ENCODE results near the gene LTB4R2. TPM values are rescaled to one million over a fixed set of nuclear protein-coding genes. Genes with fewer than 3 reads are reported as not detected.
A peak's percentile ranks its signal among the peaks of the same experiment; 100 is the strongest.

Gene LTB4R2
- total and polyA plus RNA-seq, 2 donors (not counting 3 experiments of a cell fraction or from before 2014, with no cell fraction given): 5.5 to 13.1 TPM

DNA sequence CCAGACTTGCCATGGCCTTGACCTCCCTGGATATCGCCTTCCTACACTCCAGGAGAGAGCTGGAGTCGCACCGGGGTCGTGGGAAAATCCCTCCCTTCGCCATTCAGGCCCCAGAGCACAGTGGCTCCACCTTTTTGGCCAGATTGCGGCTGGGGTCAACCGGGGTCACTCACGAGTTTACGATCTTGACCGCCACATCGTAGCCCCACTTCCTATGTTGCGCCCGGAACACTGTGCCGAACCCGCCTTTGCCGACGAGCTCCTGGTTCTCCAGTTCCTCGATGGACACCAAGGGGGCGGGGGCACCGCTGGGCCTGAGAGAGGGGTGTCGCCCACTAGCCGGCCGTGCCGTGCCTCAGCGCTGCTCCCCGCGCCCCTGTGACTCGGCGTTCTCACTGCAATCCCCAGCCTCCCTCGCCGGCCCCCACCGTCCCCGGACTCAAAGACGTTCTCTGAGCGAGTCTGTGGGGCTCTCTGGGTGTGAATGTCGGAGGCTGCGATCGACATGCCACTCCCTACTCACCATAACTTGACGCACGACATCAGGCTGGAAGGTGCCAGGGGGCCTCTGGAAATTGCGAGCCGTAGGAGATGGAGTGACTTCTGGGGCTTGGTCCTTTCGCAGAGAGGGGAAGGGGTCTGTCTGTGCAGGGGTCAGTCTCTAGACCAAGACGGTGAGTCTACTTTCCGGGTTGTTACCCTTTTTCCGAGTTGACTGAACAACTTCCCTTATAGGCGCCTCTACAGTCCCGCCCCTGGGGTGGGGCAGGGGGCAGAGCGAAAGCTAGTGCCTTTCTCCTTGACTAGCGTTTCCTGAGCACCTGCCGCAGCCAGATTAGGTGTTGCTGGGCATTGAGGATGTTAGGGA is 29.6 kb downstream of the LTB4R2 start, which contains the start of gene RIPK3:
Gene RIPK3 (minus strand): TSS at position 708 of the 868 bp plus-strand sequence. CDS start 165 bp downstream, at position 543.
- TF ChIP-seq, protein P1, sequence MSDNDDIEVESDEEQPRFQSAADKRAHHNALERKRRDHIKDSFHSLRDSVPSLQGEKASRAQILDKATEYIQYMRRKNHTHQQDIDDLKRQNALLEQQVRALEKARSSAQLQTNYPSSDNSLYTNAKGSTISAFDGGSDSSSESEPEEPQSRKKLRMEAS (IDR thresholded peaks at IDR 0.05; ENCODE audit: insufficient read depth, insufficient read length): no peak
- TF ChIP-seq EZH2 (IDR thresholded peaks at IDR 0.05; ENCODE audit: borderline replicate concordance, low read depth, low read length, severe bottlenecking): peak; percentile 30
- intact Hi-C loops (cut with micrococcal nuclease): loop anchor here (1.0 kb wide), 1 partner anchor 73 kb away; no protein-coding TSS in a partner anchor

DNA sequence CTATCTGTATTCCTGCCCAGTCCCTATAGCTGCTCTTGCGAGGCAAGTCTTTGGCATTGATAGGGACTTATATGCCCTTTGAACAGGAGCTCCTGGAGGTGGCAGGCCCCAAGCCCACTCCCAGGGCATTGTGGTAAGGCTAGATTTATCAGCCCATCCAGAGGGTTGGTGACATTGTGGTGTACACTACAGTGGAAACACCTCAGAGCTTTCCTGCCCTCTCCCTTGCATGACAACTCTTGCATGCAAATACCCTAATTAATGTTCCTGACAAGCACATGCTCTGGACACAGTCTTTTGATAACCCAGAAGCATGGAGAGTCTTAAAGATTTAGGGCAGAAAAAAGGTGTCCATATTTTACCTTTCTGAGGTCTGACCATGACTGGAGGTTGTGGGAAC is 30.7 kb downstream of the LTB4R2 start:
- H3K36me3 ChIP-seq (ENCODE audit: control insufficient read depth in 2 of 2, extremely low read depth in 1 of 2, insufficient read depth in 2 of 2, low read length in 2 of 2): no peaks in the 10 kb centered on the region
- dilution Hi-C loops (cut with MboI; ENCODE audit: extremely low pct_ligation_motif_present, low sequenced_read_pairs) (no loop called here), intact Hi-C loops (cut with micrococcal nuclease) (no loop called here)
- H2AFZ ChIP-seq (ENCODE audit: low read depth, low read length): no peak overlapping the region
- H3K9ac ChIP-seq (replicated peaks; ENCODE audit: extremely low read depth, insufficient read depth, low read length): no peak overlapping the region
- ChIA-PET POLR2A (no interaction called here), CTCF (interaction anchor here (0.9 to 20.1 kb wide), 4 partner anchors 8 to 93 kb away, joined by 3 to 811 read pairs (median 10); partner anchors contain the start of genes CBLN3 and KHNYN)
- no peaks in the 10 kb centered on the region for H4K20me1 ChIP-seq (replicated peaks; ENCODE audit: control insufficient read depth, extremely low read depth, insufficient read depth, low read length)
- no peaks in the 10 kb centered on the region for H3K79me2 ChIP-seq (ENCODE audit: control insufficient read depth, insufficient read depth, low read length)
- no TSS peak for BruUV-seq (replicated peaks)
- no peak for FAIRE-seq
- peaks cover 5 to 9% of the 10 kb centered on the region in 2 experiments for H3K27me3 ChIP-seq (ENCODE audit: control insufficient read depth in 2 of 2, insufficient read depth in 2 of 2, low read length in 2 of 2)
- peaks cover 17% of the 10 kb centered on the region for H3K4me1 ChIP-seq (ENCODE audit: control insufficient read depth, extremely low read depth, insufficient read depth, low read length)
- DNase-seq (ENCODE audit: low read depth, low spot score): no peak
- no peak overlapping the region for H3K4me3 ChIP-seq (replicated peaks in 1 of 3; ENCODE audit: insufficient read depth in 1 of 3, low read depth in 1 of 3, low read length in 3 of 3)
- H3K9me1 ChIP-seq (replicated peaks; ENCODE audit: control insufficient read depth, extremely low read depth, insufficient read depth, low read length): no peaks in the 10 kb centered on the region
- no peak overlapping the region for H3K4me2 ChIP-seq (ENCODE audit: insufficient read depth, low read length)
- H3K27ac ChIP-seq (ENCODE audit: insufficient read depth, low read depth, low read length): no peak overlapping the region
- TF ChIP-seq GATA2 (IDR thresholded peaks at IDR 0.05; ENCODE audit: insufficient read depth, insufficient read length, low read depth, low read length) (no peak), POLR2A (IDR thresholded peaks at IDR 0.05; ENCODE audit: low read depth, low read length) (no peak), POLR2AphosphoS5 (IDR thresholded peaks at IDR 0.05; ENCODE audit: insufficient read depth, low read depth, low read length) (no peak), EZH2 (IDR thresholded peaks at IDR 0.05; ENCODE audit: borderline replicate concordance, low read depth, low read length, severe bottlenecking) (no peak), JUN (IDR thresholded peaks at IDR 0.05; ENCODE audit: borderline replicate concordance, insufficient read depth, insufficient read length, low read depth) (no peak), MYC (IDR thresholded peaks at IDR 0.05; ENCODE audit: low read depth, low read length) (no peak), FOS (IDR thresholded peaks at IDR 0.05; ENCODE audit: borderline replicate concordance, insufficient read depth, low read length) (no peak)
- TF ChIP-seq, protein P1 (IDR thresholded peaks at IDR 0.05; ENCODE audit: insufficient read depth, insufficient read length): no peak
- TF ChIP-seq, protein P2, sequence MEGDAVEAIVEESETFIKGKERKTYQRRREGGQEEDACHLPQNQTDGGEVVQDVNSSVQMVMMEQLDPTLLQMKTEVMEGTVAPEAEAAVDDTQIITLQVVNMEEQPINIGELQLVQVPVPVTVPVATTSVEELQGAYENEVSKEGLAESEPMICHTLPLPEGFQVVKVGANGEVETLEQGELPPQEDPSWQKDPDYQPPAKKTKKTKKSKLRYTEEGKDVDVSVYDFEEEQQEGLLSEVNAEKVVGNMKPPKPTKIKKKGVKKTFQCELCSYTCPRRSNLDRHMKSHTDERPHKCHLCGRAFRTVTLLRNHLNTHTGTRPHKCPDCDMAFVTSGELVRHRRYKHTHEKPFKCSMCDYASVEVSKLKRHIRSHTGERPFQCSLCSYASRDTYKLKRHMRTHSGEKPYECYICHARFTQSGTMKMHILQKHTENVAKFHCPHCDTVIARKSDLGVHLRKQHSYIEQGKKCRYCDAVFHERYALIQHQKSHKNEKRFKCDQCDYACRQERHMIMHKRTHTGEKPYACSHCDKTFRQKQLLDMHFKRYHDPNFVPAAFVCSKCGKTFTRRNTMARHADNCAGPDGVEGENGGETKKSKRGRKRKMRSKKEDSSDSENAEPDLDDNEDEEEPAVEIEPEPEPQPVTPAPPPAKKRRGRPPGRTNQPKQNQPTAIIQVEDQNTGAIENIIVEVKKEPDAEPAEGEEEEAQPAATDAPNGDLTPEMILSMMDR (IDR thresholded peaks at IDR 0.05; ENCODE audit: extremely low read depth in 1 of 2, insufficient read depth in 1 of 2, low read depth in 1 of 2, low read length in 2 of 2): no peak
- H3K9me3 ChIP-seq (replicated peaks; ENCODE audit: control insufficient read depth, insufficient read depth, low read length): no peaks in the 10 kb centered on the region

More for the DNA sequence above, 29.6 kb downstream of the LTB4R2 start, which contains the start of gene RIPK3:
- Histone ChIP-seq H2AFZ (ENCODE audit: low read depth, low read length) (peak within 1 kb of the TSS; percentile 73), H3K27ac (ENCODE audit: insufficient read depth, low read depth, low read length) (no peak within 1 kb of the TSS), H3K79me2 (ENCODE audit: control insufficient read depth, insufficient read depth, low read length) (no peaks in the 10 kb centered on the region), H3K9me1 (replicated peaks; ENCODE audit: control insufficient read depth, extremely low read depth, insufficient read depth, low read length) (no peaks in the 10 kb centered on the region), H3K27me3 (ENCODE audit: control insufficient read depth in 2 of 2, insufficient read depth in 2 of 2, low read length in 2 of 2) (peaks cover 5 to 9% of the 10 kb centered on the region in 2 experiments), H4K20me1 (replicated peaks; ENCODE audit: control insufficient read depth, extremely low read depth, insufficient read depth, low read length) (no peaks in the 10 kb centered on the region), H3K9me3 (replicated peaks; ENCODE audit: control insufficient read depth, insufficient read depth, low read length) (no peaks in the 10 kb centered on the region), H3K4me1 (ENCODE audit: control insufficient read depth, extremely low read depth, insufficient read depth, low read length) (peaks cover 24% of the 10 kb centered on the region), H3K4me2 (ENCODE audit: insufficient read depth, low read length) (peak within 1 kb of the TSS; percentile 40), H3K4me3 (replicated peaks in 1 of 3; ENCODE audit: insufficient read depth in 1 of 3, low read depth in 1 of 3, low read length in 3 of 3) (peak within 1 kb of the TSS in 2 of 3 experiments; percentile 5 to 24), H3K9ac (replicated peaks; ENCODE audit: extremely low read depth, insufficient read depth, low read length) (no peak within 1 kb of the TSS), H3K36me3 (ENCODE audit: control insufficient read depth in 2 of 2, extremely low read depth in 1 of 2, insufficient read depth in 2 of 2, low read length in 2 of 2) (no peaks in the 10 kb centered on the region)
- CTCF ChIA-PET: interaction anchor here (0.8 to 20.1 kb wide), 5 partner anchors 11 to 95 kb away, joined by 3 to 811 read pairs (median 4); partner anchors contain the start of genes CBLN3 and KHNYN
- FAIRE-seq (peak; percentile 67), DNase-seq (ENCODE audit: low read depth, low spot score) (peak; percentile 23)
- POLR2A ChIA-PET: interaction anchor here (0.6 kb wide), 1 partner anchor 59 kb away, joined by 7 read pairs; the partner anchor contains the start of gene NYNRIN
- dilution Hi-C loops (cut with MboI; ENCODE audit: extremely low pct_ligation_motif_present, low sequenced_read_pairs): no loop called here
- no TSS peak for BruUV-seq (replicated peaks)

All from endothelial cell of umbilical vein (primary cell).